HT-29 (cell line): Measurements from ENCODE around the gene ARHGAP6. TPM values are rescaled to one million over a fixed set of nuclear protein-coding genes. Genes with fewer than 3 reads are reported as not detected.
A peak's percentile ranks its signal among the peaks of the same experiment; 100 is the strongest.
"Not testable (repeated sequence)": the region's sequence is repeated elsewhere in the genome, so short reads cannot be mapped to it uniquely, and the experiment has no call there.

Experiments
- DNase-seq: peaks from one replicate; pipeline ENCODE4 v3.0.0-alpha.2; 2015; ENCODE audit warnings: low spot score
- total RNA-seq: library from RNA; depleted of rRNA; stranded (reverse); fragments of >200 nt; shearing (Covaris generic); gene quantifications from 2 replicates; pipeline ENCODE4 v1.2.3, GENCODE V29; 2014

Gene ARHGAP6
- total RNA-seq, 1 experiment from 2014 or later, result not detected

- DNase-seq, result no peak
Measured at GRCh38 chrX:11532291-11533078, 133.2 kb downstream of the ARHGAP6 start.

GRCh38 chrX:11531226-11531625 lies 134.5 kb downstream of the ARHGAP6 start:
- peak; percentile 12 for DNase-seq

GRCh38 chrX:11530621-11531020 lies 135.1 kb downstream of the ARHGAP6 start:
- no peak for DNase-seq

- DNase-seq, result no peak
Measured at GRCh38 chrX:11528623-11529022, 137.1 kb downstream of the ARHGAP6 start.

- DNase-seq, result no peak
Measured at GRCh38 chrX:11525685-11526084, 140.0 kb downstream of the ARHGAP6 start.

GRCh38 chrX:11519234-11519633 lies 146.5 kb downstream of the ARHGAP6 start:
- DNase-seq, result not testable (repeated sequence)

- DNase-seq, result no peak
Measured at GRCh38 chrX:11509786-11510185, 155.9 kb downstream of the ARHGAP6 start.

- no peak for DNase-seq
Measured at GRCh38 chrX:11504234-11504633, 161.5 kb downstream of the ARHGAP6 start.

- no peak for DNase-seq
Measured at GRCh38 chrX:11499076-11500044, 166.4 kb downstream of the ARHGAP6 start.

- DNase-seq, result not testable (repeated sequence)
Measured at GRCh38 chrX:11491375-11491774, 174.3 kb downstream of the ARHGAP6 start.

GRCh38 chrX:11484290-11484689 lies 181.4 kb downstream of the ARHGAP6 start:
- no peak for DNase-seq

- DNase-seq, result no peak
Measured at GRCh38 chrX:11481035-11481434, 184.7 kb downstream of the ARHGAP6 start.

- DNase-seq, result no peak
Measured at GRCh38 chrX:11480626-11481025, 185.1 kb downstream of the ARHGAP6 start.

GRCh38 chrX:11478911-11479310 lies 186.8 kb downstream of the ARHGAP6 start:
- DNase-seq, result no peak

- no peak for DNase-seq
Measured at GRCh38 chrX:11478026-11478425, 187.7 kb downstream of the ARHGAP6 start.

- no peak for DNase-seq
Measured at GRCh38 chrX:11474576-11474975, 191.1 kb downstream of the ARHGAP6 start.

- DNase-seq, result no peak
Measured at GRCh38 chrX:11474021-11474420, 191.7 kb downstream of the ARHGAP6 start.

- no peak for DNase-seq
Measured at GRCh38 chrX:11472879-11473278, 192.8 kb downstream of the ARHGAP6 start.

GRCh38 chrX:11472381-11472780 lies 193.3 kb downstream of the ARHGAP6 start:
- DNase-seq, result no peak

- no peak for DNase-seq
Measured at GRCh38 chrX:11470250-11470974, 195.3 kb downstream of the ARHGAP6 start.

- no peak for DNase-seq
Measured at GRCh38 chrX:11465648-11466411, 199.9 kb downstream of the ARHGAP6 start.
